HepG2 (cell line): ENCODE measurements around the gene MED15. TPM values are rescaled to one million over a fixed set of nuclear protein-coding genes. Genes with fewer than 3 reads are reported as not detected.

Experiments used
- ARNTL ChIP-seq: sonication (generic); formaldehyde crosslinking; IDR thresholded peaks from 2 replicates; pipeline ENCODE4 v1.4.0; 2020; ENCODE audit warnings: mild to moderate bottlenecking, missing genetic modification reagents
- CAMTA2 ChIP-seq: sonication (generic); formaldehyde crosslinking; IDR thresholded peaks from 2 replicates; pipeline ENCODE4 v1.4.0; 2020; ENCODE audit warnings: mild to moderate bottlenecking, missing genetic modification reagents, borderline replicate concordance
- FOXJ3 ChIP-seq: sonication (generic); formaldehyde crosslinking; IDR thresholded peaks from 2 replicates; pipeline ENCODE4 v1.4.0; 2020; ENCODE audit warnings: missing genetic modification reagents, mild to moderate bottlenecking, borderline replicate concordance
- FOXM1 ChIP-seq: sonication (generic); formaldehyde crosslinking; IDR thresholded peaks from 2 replicates; pipeline ENCODE4 v1.5.0; 2020; ENCODE audit warnings: missing genetic modification reagents
- FOXO1 ChIP-seq: sonication (generic); formaldehyde crosslinking; IDR thresholded peaks from 2 replicates; pipeline ENCODE4 v1.4.0; 2020; ENCODE audit warnings: missing genetic modification reagents
- GABPA ChIP-seq, 2 experiments: IDR thresholded peaks; 2 replicates each; pipeline ENCODE4 v1.6.1; 2011 to 2016; ENCODE audit warnings: low read depth in 2 of 2, low read length in 1 of 2, missing biosample characterization in 1 of 2, missing genetic modification characterization in 1 of 2
- GMEB2 ChIP-seq: IDR thresholded peaks from 2 replicates; pipeline ENCODE4 v1.6.1; 2016; ENCODE audit warnings: missing biosample characterization, missing genetic modification reagents, low read depth
- HDAC6 ChIP-seq: fragments of 200-600 bp; sonication (generic); IDR thresholded peaks from 2 replicates; pipeline ENCODE4 v1.7.0; 2017; ENCODE audit warnings: mild to moderate bottlenecking, antibody characterized with exemption, low read length, low read depth
- HINFP ChIP-seq: sonication (generic); formaldehyde crosslinking; IDR thresholded peaks from 2 replicates; pipeline ENCODE4 v1.4.0; 2020; ENCODE audit warnings: low read depth, mild to moderate bottlenecking, missing genetic modification reagents
- JDP2 ChIP-seq: sonication (generic); formaldehyde crosslinking; IDR thresholded peaks from 2 replicates; pipeline ENCODE4 v1.8.1; 2022; ENCODE audit warnings: missing genetic modification reagents, borderline replicate concordance
- PAF1 ChIP-seq: IDR thresholded peaks from 2 replicates; pipeline ENCODE4 v1.6.1; 2016; ENCODE audit warnings: missing genetic modification reagents, missing compliant biosample characterization
- PAWR ChIP-seq: sonication (generic); formaldehyde crosslinking; IDR thresholded peaks from 2 replicates; pipeline ENCODE4 v1.4.0; 2020; ENCODE audit warnings: missing genetic modification reagents, mild to moderate bottlenecking, borderline replicate concordance
- SIN3A ChIP-seq: IDR thresholded peaks from 2 replicates; pipeline ENCODE4 v1.6.1; 2011; ENCODE audit warnings: low read depth, mild to moderate bottlenecking, control low read depth, low read length, borderline replicate concordance
- TRIM24 ChIP-seq: sonication (generic); formaldehyde crosslinking; IDR thresholded peaks from 2 replicates; pipeline ENCODE4 v1.8.0; 2022; ENCODE audit warnings: mild to moderate bottlenecking, missing genetic modification reagents
- ZBTB25 ChIP-seq: IDR thresholded peaks from 2 replicates; pipeline ENCODE4 v1.6.1; 2018; ENCODE audit warnings: missing genetic modification reagents
- ZFP36L2 ChIP-seq: sonication (generic); formaldehyde crosslinking; IDR thresholded peaks from 2 replicates; pipeline ENCODE4 v1.4.0; 2020; ENCODE audit warnings: missing genetic modification reagents
- polyA plus RNA-seq, 8 experiments: library from polyadenylated mRNA; depleted of rRNA in 3 of 8; stranded (reverse) in 7 of 8; unstranded in 1 of 8; fragments of >200 nt; fragmentation: Illumina TruSeq in 4 of 8; extraction: Trizol in 4 of 8; gene quantifications; 2 replicates each; pipeline versions ENCODE4 v1.2.1 to v1.2.3, GENCODE V29; 2011 to 2016; ENCODE audit warnings: low read depth in 4 of 8, missing spikeins in 1 of 8, mixed read lengths in 1 of 8; ENCODE audit not compliant: insufficient read depth in 1 of 8
- total RNA-seq, 5 experiments: library from RNA; depleted of rRNA; stranded (reverse); fragments of >200 nt; fragmentation: Illumina TruSeq; extraction: Trizol; gene quantifications; 2 replicates each; pipeline ENCODE4 v1.2.3, GENCODE V29; 2016; ENCODE audit warnings: low read depth in 1 of 5
- TF ChIP-seq, protein P1 (sequence below): sonication (generic); formaldehyde crosslinking; IDR thresholded peaks from 2 replicates; pipeline ENCODE4 v1.4.0; 2020; ENCODE audit warnings: missing genetic modification reagents
- TF ChIP-seq, protein P2 (sequence below), 2 experiments: sonication (generic) in 1 of 2; formaldehyde crosslinking in 1 of 2; IDR thresholded peaks; 2 replicates each; pipeline versions ENCODE4 v1.4.0 to v1.6.1; 2018 to 2020; ENCODE audit warnings: missing genetic modification reagents in 2 of 2, borderline replicate concordance in 1 of 2, low read depth in 1 of 2, mild to moderate bottlenecking in 1 of 2, missing biosample characterization in 1 of 2

The MED15 gene
- total and polyA plus RNA-seq, 2 of the 13 experiments (the other 11 are each of a cell fraction or from before 2014, with no cell fraction given) = 14.3 to 27.0 TPM

DNA sequence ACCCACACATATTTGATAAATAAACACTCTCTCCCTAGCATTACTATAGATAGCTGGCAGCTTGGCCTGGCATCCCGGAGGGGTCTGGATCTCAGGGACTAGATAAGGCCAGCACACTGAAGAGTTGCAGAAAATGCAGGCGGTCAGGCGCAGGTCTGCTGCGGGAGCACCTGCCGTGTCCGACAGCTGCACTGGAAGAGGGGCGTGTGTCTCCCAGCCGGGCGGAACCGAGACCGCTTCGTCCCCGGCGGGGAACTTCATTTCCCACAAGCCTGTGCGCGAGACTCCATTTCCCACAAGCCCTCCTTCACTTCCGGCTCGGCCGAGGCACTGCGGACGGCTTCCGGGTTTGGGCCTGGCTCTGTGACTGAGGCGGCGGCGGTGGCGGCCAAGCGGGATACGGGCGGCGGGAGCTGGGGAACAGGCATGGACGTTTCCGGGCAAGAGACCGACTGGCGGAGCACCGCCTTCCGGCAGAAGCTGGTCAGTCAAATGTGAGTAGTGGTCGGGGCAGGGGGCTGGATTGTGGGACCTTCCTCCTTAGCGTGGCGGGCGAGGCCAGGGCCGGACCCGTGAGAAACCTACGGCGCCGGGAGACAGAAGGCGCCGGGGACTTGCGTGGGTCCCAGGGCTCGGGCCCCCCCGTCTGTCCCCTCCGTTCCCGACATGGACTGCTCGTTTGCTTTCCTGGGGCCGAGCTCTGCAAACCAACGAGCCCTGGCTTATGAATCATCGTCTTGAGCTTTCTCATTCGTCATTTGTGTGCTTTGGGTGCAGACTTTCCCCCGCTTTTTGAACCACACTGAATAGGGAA lies at the start of gene MED15 (continued):
- TF ChIP-seq GMEB2 (CRISPR knock-in tag) (no peak), CAMTA2 (CRISPR knock-in tag) (0 out of 2 replicates have a peak, but pooled peaks have one; percentile 69), ZBTB25 (CRISPR knock-in tag) (peak; percentile 93), HINFP (peak; percentile 100), FOXO1 (CRISPR knock-in tag) (no peak; the same call in 1 of the 2 replicates), JDP2 (CRISPR knock-in tag) (no peak; the same call in 1 of the 2 replicates), TRIM24 (CRISPR knock-in tag) (no peak), ARNTL (CRISPR knock-in tag) (peak; percentile 75; the same call in 1 of the 2 replicates), SIN3A (peak; percentile 81; the same call in 1 of the 2 replicates), PAF1 (CRISPR knock-in tag) (no peak), GABPA (IDR thresholded peaks at IDR 0.05; ENCODE audit: low read depth, low read length) (peak; percentile 97), GABPA (CRISPR knock-in tag; IDR thresholded peaks at IDR 0.05; ENCODE audit: low read depth) (peak; percentile 100), FOXM1 (no peak), HDAC6 (no peak), FOXJ3 (CRISPR knock-in tag) (0 out of 2 replicates have a peak, but pooled peaks have one; percentile 40), PAWR (CRISPR knock-in tag) (peak; percentile 84; the same call in 1 of the 2 replicates), ZFP36L2 (no peak)
- TF ChIP-seq, protein P1, sequence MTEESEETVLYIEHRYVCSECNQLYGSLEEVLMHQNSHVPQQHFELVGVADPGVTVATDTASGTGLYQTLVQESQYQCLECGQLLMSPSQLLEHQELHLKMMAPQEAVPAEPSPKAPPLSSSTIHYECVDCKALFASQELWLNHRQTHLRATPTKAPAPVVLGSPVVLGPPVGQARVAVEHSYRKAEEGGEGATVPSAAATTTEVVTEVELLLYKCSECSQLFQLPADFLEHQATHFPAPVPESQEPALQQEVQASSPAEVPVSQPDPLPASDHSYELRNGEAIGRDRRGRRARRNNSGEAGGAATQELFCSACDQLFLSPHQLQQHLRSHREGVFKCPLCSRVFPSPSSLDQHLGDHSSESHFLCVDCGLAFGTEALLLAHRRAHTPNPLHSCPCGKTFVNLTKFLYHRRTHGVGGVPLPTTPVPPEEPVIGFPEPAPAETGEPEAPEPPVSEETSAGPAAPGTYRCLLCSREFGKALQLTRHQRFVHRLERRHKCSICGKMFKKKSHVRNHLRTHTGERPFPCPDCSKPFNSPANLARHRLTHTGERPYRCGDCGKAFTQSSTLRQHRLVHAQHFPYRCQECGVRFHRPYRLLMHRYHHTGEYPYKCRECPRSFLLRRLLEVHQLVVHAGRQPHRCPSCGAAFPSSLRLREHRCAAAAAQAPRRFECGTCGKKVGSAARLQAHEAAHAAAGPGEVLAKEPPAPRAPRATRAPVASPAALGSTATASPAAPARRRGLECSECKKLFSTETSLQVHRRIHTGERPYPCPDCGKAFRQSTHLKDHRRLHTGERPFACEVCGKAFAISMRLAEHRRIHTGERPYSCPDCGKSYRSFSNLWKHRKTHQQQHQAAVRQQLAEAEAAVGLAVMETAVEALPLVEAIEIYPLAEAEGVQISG (CRISPR knock-in tag) = peak; percentile 97
- TF ChIP-seq, protein P2, sequence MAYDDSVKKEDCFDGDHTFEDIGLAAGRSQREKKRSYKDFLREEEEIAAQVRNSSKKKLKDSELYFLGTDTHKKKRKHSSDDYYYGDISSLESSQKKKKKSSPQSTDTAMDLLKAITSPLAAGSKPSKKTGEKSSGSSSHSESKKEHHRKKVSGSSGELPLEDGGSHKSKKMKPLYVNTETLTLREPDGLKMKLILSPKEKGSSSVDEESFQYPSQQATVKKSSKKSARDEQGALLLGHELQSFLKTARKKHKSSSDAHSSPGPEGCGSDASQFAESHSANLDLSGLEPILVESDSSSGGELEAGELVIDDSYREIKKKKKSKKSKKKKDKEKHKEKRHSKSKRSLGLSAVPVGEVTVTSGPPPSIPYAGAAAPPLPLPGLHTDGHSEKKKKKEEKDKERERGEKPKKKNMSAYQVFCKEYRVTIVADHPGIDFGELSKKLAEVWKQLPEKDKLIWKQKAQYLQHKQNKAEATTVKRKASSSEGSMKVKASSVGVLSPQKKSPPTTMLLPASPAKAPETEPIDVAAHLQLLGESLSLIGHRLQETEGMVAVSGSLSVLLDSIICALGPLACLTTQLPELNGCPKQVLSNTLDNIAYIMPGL (CRISPR knock-in tag; IDR thresholded peaks at IDR 0.05; ENCODE audit: borderline replicate concordance in 1 of 2, low read depth in 1 of 2) = peak; percentile 92 to 93
